ENCODE measurements around the gene S100A2.

DNA sequence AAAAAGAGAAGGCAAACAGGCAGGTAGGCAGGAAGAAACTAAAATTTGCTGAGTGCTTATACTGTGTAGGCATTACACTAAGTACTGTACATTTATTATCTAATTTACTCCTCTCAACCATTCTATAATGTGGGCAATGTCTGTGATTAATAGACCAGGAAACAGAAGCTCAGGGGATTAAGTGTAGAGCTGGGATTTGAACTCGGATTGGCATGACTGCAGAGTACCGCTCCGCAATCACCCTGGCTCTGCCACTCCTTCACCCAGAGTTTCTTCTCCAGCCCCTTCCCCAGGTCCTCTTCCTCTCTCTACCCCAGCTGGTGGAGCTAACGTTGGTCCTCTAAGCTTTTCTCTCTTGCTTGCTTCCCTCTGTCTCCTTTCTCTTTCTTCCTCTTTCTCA, 11.5 kb upstream of the S100A2 start:
- TF ChIP-seq CHD4 (IDR thresholded peaks at IDR 0.05; ENCODE audit: borderline replicate concordance, low read length) (no peak), GTF2F1 (IDR thresholded peaks at IDR 0.05; ENCODE audit: low read length) (no peak), ZNF232 (CRISPR knock-in tag; IDR thresholded peaks at IDR 0.05; ENCODE audit: borderline replicate concordance) (no peak)

Measured in HepG2 (cell line).